KOPT-K1 (cell line): ENCODE measurements around the gene APAF1.
A peak's percentile ranks its signal among the peaks of the same experiment; 100 is the strongest.
"Not testable (repeated sequence)": the region's sequence is repeated elsewhere in the genome, so short reads cannot be mapped to it uniquely, and the experiment has no call there.

Experiments used
- H3K27ac ChIP-seq: fragments of 200-600 bp; sonication (generic); 2 replicates; pipeline ENCODE4 v1.5.1; 2016; ENCODE audit warnings: antibody characterized with exemption, mild to moderate bottlenecking, low read depth, low read length; ENCODE audit not compliant: poor library complexity, severe bottlenecking
- H3K36me3 ChIP-seq: fragments of 200-600 bp; sonication (generic); 2 replicates; pipeline ENCODE4 v1.5.1; 2017; ENCODE audit warnings: antibody characterized with exemption, mild to moderate bottlenecking, low read length, moderate library complexity; ENCODE audit not compliant: insufficient read depth
- H3K9me3 ChIP-seq: fragments of 200-600 bp; sonication (generic); 2 replicates; pipeline ENCODE4 v1.5.1; 2017; ENCODE audit warnings: antibody characterized with exemption, low read length, mild to moderate bottlenecking; ENCODE audit not compliant: insufficient read depth, poor library complexity, severe bottlenecking

Gene APAF1

GRCh38 chr12:98644712-98645571 is at the start of gene APAF1, which contains the start of gene IKBIP:
APAF1 (plus strand) TSS chr12:98645290; CDS start chr12:98648360, 3,070 bp downstream.
IKBIP (minus strand) TSS chr12:98644788; CDS start chr12:98644701, 87 bp downstream.
- Histone ChIP-seq H3K27ac (peak within 1 kb of the TSS; percentile 83), H3K36me3 (peaks cover 23% of the 10 kb centered on the region), H3K9me3 (no peaks in the 10 kb centered on the region)

- not testable (repeated sequence) for H3K27ac ChIP-seq, H3K9me3 ChIP-seq
- peaks cover 79% of the 10 kb centered on the region for H3K36me3 ChIP-seq
These were observed 47.8 kb upstream of the APAF1 start for GRCh38 chr12:98597313-98597712.

- peaks cover 87% of the 10 kb centered on the region for H3K36me3 ChIP-seq
- H3K27ac ChIP-seq = no peak overlapping the region
- no peaks in the 10 kb centered on the region for H3K9me3 ChIP-seq
These were observed 43.2 kb upstream of the APAF1 start for GRCh38 chr12:98601924-98602323.

- H3K27ac ChIP-seq = no peak overlapping the region
- no peaks in the 10 kb centered on the region for H3K9me3 ChIP-seq
- H3K36me3 ChIP-seq = peaks cover 41% of the 10 kb centered on the region
These were observed 38.6 kb upstream of the APAF1 start for GRCh38 chr12:98606359-98606988.

GRCh38 chr12:98610596-98610995 is 34.5 kb upstream of the APAF1 start:
- no peak overlapping the region for H3K27ac ChIP-seq
- H3K36me3 ChIP-seq = peaks cover 2% of the 10 kb centered on the region; the same call in 1 of the 2 replicates
- H3K9me3 ChIP-seq = no peaks in the 10 kb centered on the region

GRCh38 chr12:98612696-98613334 is 32.3 kb upstream of the APAF1 start:
- Histone ChIP-seq H3K27ac (peak overlapping the region; percentile 14), H3K9me3 (no peaks in the 10 kb centered on the region)

GRCh38 chr12:98618952-98619351 is 26.1 kb upstream of the APAF1 start:
- Histone ChIP-seq H3K36me3 (0 out of 2 replicates have a peak, but pooled peaks cover 4% of the 10 kb centered on the region), H3K27ac (no peak overlapping the region), H3K9me3 (no peaks in the 10 kb centered on the region)

More at GRCh38 chr12:98612696-98613334, 32.3 kb upstream of the APAF1 start:
- H3K36me3 ChIP-seq = no peaks in the 10 kb centered on the region

- Histone ChIP-seq H3K36me3 (peaks cover 54% of the 10 kb centered on the region), H3K27ac (no peak overlapping the region)
These were observed 9.3 kb upstream of the APAF1 start for GRCh38 chr12:98635657-98636323.

GRCh38 chr12:98637068-98637467 is 8.0 kb upstream of the APAF1 start:
- no peak overlapping the region for H3K27ac ChIP-seq
- H3K36me3 ChIP-seq = peaks cover 56% of the 10 kb centered on the region

More at GRCh38 chr12:98635657-98636323, 9.3 kb upstream of the APAF1 start:
- H3K9me3 ChIP-seq = no peaks in the 10 kb centered on the region

GRCh38 chr12:98638009-98638408 is 7.1 kb upstream of the APAF1 start:
- Histone ChIP-seq H3K27ac (no peak overlapping the region), H3K36me3 (peaks cover 49% of the 10 kb centered on the region), H3K9me3 (no peaks in the 10 kb centered on the region)

More at GRCh38 chr12:98637068-98637467, 8.0 kb upstream of the APAF1 start:
- H3K9me3 ChIP-seq = no peaks in the 10 kb centered on the region

GRCh38 chr12:98639491-98639890 is 5.6 kb upstream of the APAF1 start:
- H3K36me3 ChIP-seq = peaks cover 36% of the 10 kb centered on the region
- no peak overlapping the region for H3K27ac ChIP-seq
- no peaks in the 10 kb centered on the region for H3K9me3 ChIP-seq

GRCh38 chr12:98642801-98643200 is 2.3 kb upstream of the APAF1 start:
- peaks cover 25% of the 10 kb centered on the region; the same call in 1 of the 2 replicates for H3K36me3 ChIP-seq
- not testable (repeated sequence) for H3K9me3 ChIP-seq, H3K27ac ChIP-seq

- Histone ChIP-seq H3K36me3 (peaks cover 20% of the 10 kb centered on the region), H3K9me3 (no peaks in the 10 kb centered on the region), H3K27ac (peak overlapping the region; percentile 83)
These were observed 718 bp upstream of the APAF1 start for GRCh38 chr12:98644433-98644711.

- Histone ChIP-seq H3K36me3 (peaks cover 27% of the 10 kb centered on the region), H3K9me3 (no peaks in the 10 kb centered on the region), H3K27ac (peak overlapping the region; percentile 83)
These were observed 530 bp downstream of the APAF1 start for GRCh38 chr12:98645572-98646067.
